Endothelial cell of umbilical vein (primary cell): Measurements from ENCODE around the gene RFX7. TPM values are rescaled to one million over a fixed set of nuclear protein-coding genes. Genes with fewer than 3 reads are reported as not detected.

Experiments
- BruUV-seq: library from RNA; stranded (reverse); fragments of 400-500 nt; replicated peaks from 2 replicates; lab custom pipeline; 2021; lab: Mats Ljungman, UMichigan
- CTCF ChIA-PET: fragments of 300-600, 350-600 bp; sonication (Branson Sonifier 250); formaldehyde crosslinking; loops from one replicate; lab custom pipeline; 2021; ENCODE audit warnings: antibody characterized with exemption, inconsistent platforms; lab: Charles Lee
- POLR2A ChIA-PET: fragments of 300-600, 350-600 bp; sonication (Branson Sonifier 250); formaldehyde crosslinking; loops from one replicate; lab custom pipeline; 2021; ENCODE audit warnings: antibody characterized with exemption, inconsistent platforms; lab: Charles Lee
- DNase-seq: peaks from one replicate; pipeline ENCODE4 v3.0.0-alpha.2; 2011; ENCODE audit warnings: low read depth, low spot score
- FAIRE-seq: peaks from 2 replicates; lab custom pipeline; 2011; peaks lifted over from hg19 to GRCh38; lab: Jason Lieb, UNC
- H2AFZ ChIP-seq: 2 replicates; pipeline ENCODE4 v1.6.0; 2012; ENCODE audit warnings: low read depth, low read length, control low read depth, inconsistent platforms
- H3K27ac ChIP-seq: 2 replicates; pipeline ENCODE4 v1.5.1; 2011; ENCODE audit warnings: low read depth, mild to moderate bottlenecking, control low read depth, low read length, moderate library complexity; ENCODE audit not compliant: insufficient read depth
- H3K27me3 ChIP-seq, 2 experiments: 2 replicates each; pipeline versions ENCODE4 v1.6.0 to v1.6.1; 2011; ENCODE audit warnings: low read length in 2 of 2, mixed read lengths in 1 of 2; ENCODE audit not compliant: control insufficient read depth in 2 of 2, insufficient read depth in 2 of 2
- H3K36me3 ChIP-seq, 2 experiments: 2 replicates in 1 of 2; 3 replicates in 1 of 2; pipeline ENCODE4 v1.5.1; 2011; ENCODE audit warnings: low read length in 2 of 2, mild to moderate bottlenecking in 1 of 2, moderate library complexity in 1 of 2; ENCODE audit not compliant: control insufficient read depth in 2 of 2, insufficient read depth in 2 of 2; ENCODE audit errors: extremely low read depth in 1 of 2
- H3K4me1 ChIP-seq: 3 replicates; pipeline ENCODE4 v1.5.1; 2011; ENCODE audit warnings: mild to moderate bottlenecking, low read length; ENCODE audit not compliant: control insufficient read depth, insufficient read depth; ENCODE audit errors: extremely low read depth
- H3K4me2 ChIP-seq: 2 replicates; pipeline ENCODE4 v1.6.1; 2011; ENCODE audit warnings: low read length, control low read depth, mixed read lengths; ENCODE audit not compliant: insufficient read depth
- H3K4me3 ChIP-seq, 3 experiments: fragments of 200-600 bp in 1 of 3; sonication (generic), shearing (Covaris generic) in 1 of 3; replicated peaks in 1 of 3; 2 replicates each; pipeline ENCODE4 v1.5.1; 2011 to 2016; ENCODE audit warnings: control low read depth in 3 of 3, low read length in 3 of 3, mild to moderate bottlenecking in 2 of 3, inconsistent platforms in 1 of 3, low read depth in 1 of 3, moderate library complexity in 1 of 3; ENCODE audit not compliant: insufficient read depth in 1 of 3
- H3K79me2 ChIP-seq: 2 replicates; pipeline ENCODE4 v1.6.0; 2012; ENCODE audit warnings: low read length, inconsistent platforms; ENCODE audit not compliant: control insufficient read depth, insufficient read depth
- H3K9ac ChIP-seq: replicated peaks from 2 replicates; pipeline ENCODE3; 2011; ENCODE audit warnings: low read length, control low read depth; ENCODE audit not compliant: insufficient read depth; ENCODE audit errors: extremely low read depth
- H3K9me1 ChIP-seq: replicated peaks from 3 replicates; pipeline ENCODE4 v1.6.0; 2011; ENCODE audit warnings: mild to moderate bottlenecking, low read length; ENCODE audit not compliant: control insufficient read depth, insufficient read depth; ENCODE audit errors: extremely low read depth
- H3K9me3 ChIP-seq: replicated peaks from 2 replicates; pipeline ENCODE4 v1.5.1; 2012; ENCODE audit warnings: low read length, inconsistent platforms; ENCODE audit not compliant: control insufficient read depth, insufficient read depth
- H4K20me1 ChIP-seq: replicated peaks from 2 replicates; pipeline ENCODE3; 2011; ENCODE audit warnings: mild to moderate bottlenecking, low read length; ENCODE audit not compliant: control insufficient read depth, insufficient read depth; ENCODE audit errors: extremely low read depth
- EZH2 ChIP-seq: IDR thresholded peaks from 2 replicates; pipeline ENCODE4 v1.6.1; 2012; ENCODE audit warnings: borderline replicate concordance, low read depth, mild to moderate bottlenecking, moderate library complexity, low read length, inconsistent platforms; ENCODE audit not compliant: severe bottlenecking
- FOS ChIP-seq: IDR thresholded peaks from 2 replicates; pipeline ENCODE4 v1.6.1; 2011; ENCODE audit warnings: mild to moderate bottlenecking, low read length, moderate library complexity, borderline replicate concordance; ENCODE audit not compliant: insufficient read depth
- GATA2 ChIP-seq: IDR thresholded peaks from 2 replicates; pipeline ENCODE4 v1.7.0; 2011; ENCODE audit warnings: low read depth, mild to moderate bottlenecking, moderate library complexity, mixed read lengths, low read length; ENCODE audit not compliant: insufficient read length, insufficient read depth
- JUN ChIP-seq: IDR thresholded peaks from 2 replicates; pipeline ENCODE4 v1.6.1; 2011; ENCODE audit warnings: borderline replicate concordance, low read depth; ENCODE audit not compliant: insufficient read length, insufficient read depth
- MYC ChIP-seq: IDR thresholded peaks from one replicate; pipeline ENCODE4 v1.6.1; 2011; ENCODE audit warnings: mild to moderate bottlenecking, low read depth, low read length
- POLR2A ChIP-seq: IDR thresholded peaks from 2 replicates; pipeline ENCODE4 v1.6.1; 2012; ENCODE audit warnings: low read depth, mild to moderate bottlenecking, control low read depth, low read length
- POLR2AphosphoS5 ChIP-seq: IDR thresholded peaks from 2 replicates; pipeline ENCODE4 v1.6.1; 2012; ENCODE audit warnings: low read depth, mild to moderate bottlenecking, control low read depth, low read length, moderate library complexity; ENCODE audit not compliant: insufficient read depth
- dilution Hi-C: fragments of 300-500 bp; cut with MboI; formaldehyde crosslinking; loops from one replicate; pipeline ENCODE4 v1.15.0; 2019; ENCODE audit warnings: low sequenced_read_pairs; ENCODE audit not compliant: extremely low pct_ligation_motif_present
- intact Hi-C: fragments of 100-400 bp; cut with micrococcal nuclease; formaldehyde crosslinking; loops from one replicate; pipeline ENCODE4 v1.10.0; 2022
- polyA plus RNA-seq, 4 experiments: library from polyadenylated mRNA; depleted of rRNA in 3 of 4; stranded (reverse) in 3 of 4; unstranded in 1 of 4; fragments of >200 nt; gene quantifications; 2 replicates each; pipeline versions ENCODE4 v1.2.1 to v1.2.3, GENCODE V29; 2011 to 2012; ENCODE audit warnings: missing spikeins in 1 of 4
- total RNA-seq: library from RNA; stranded (reverse); gene quantifications from 2 replicates; pipeline ENCODE4 v1.2.3, GENCODE V29; 2021
- TF ChIP-seq, protein P1 (sequence below): IDR thresholded peaks from 2 replicates; pipeline ENCODE4 v1.6.1; 2011; ENCODE audit not compliant: insufficient read depth, insufficient read length
- TF ChIP-seq, protein P2 (sequence below), 2 donors: IDR thresholded peaks; 1 replicate in 1 of 2; 2 replicates in 1 of 2; pipeline ENCODE4 v1.5.1; 2011; ENCODE audit warnings: low read length in 2 of 2, mild to moderate bottlenecking in 2 of 2, moderate library complexity in 2 of 2, control low read depth in 1 of 2, inconsistent platforms in 1 of 2, low read depth in 1 of 2; ENCODE audit not compliant: insufficient read depth in 1 of 2; ENCODE audit errors: extremely low read depth in 1 of 2

Gene RFX7
- total and polyA plus RNA-seq, 2 donors (not counting 3 experiments of a cell fraction or from before 2014, with no cell fraction given), result 6.3 to 23.0 TPM

DNA sequence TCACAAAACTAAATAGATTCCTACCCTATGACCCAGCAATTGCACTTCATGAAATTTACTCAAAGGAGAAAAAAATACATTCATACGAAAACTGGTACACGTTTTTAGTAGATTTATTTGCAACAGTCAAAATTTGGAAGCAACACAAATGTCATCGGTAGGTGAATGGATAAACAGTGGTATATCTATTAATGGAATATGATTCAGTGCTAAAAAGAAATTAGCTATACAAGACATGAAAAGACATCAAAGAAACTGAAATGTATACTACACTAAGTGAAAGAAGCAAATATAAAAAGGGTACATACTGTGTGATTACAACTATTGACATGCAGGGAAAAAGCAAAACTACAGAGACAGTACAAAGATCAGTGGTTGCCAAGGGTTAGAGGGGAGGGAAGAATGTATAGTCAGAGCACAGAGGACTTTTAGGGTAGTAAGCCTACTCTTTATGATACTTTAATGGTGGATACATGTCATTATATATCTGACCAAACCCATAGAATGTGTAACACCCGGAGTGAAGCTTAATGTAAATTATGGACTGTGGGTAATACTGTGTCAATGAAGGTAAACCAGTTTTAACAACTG, 31.6 kb downstream of the RFX7 start:
- CTCF ChIA-PET, result no interaction called here
- dilution Hi-C loops, result no loop called here
- FAIRE-seq (no peak), DNase-seq (no peak)
- H3K27me3 ChIP-seq, result no peaks in the 10 kb centered on the region
- peaks cover 61% of the 10 kb centered on the region for H3K79me2 ChIP-seq
- no peak overlapping the region for H3K27ac ChIP-seq
- H3K9me1 ChIP-seq, result peaks cover 3% of the 10 kb centered on the region
- H3K4me3 ChIP-seq, result no peak overlapping the region
- no peak overlapping the region for H2AFZ ChIP-seq
- H3K9ac ChIP-seq, result no peak overlapping the region
- H3K4me2 ChIP-seq, result no peak overlapping the region
- intact Hi-C loops, result no loop called here
- no peaks in the 10 kb centered on the region for H3K9me3 ChIP-seq
- no peaks in the 10 kb centered on the region for H3K36me3 ChIP-seq
- H3K4me1 ChIP-seq, result no peaks in the 10 kb centered on the region
- TF ChIP-seq POLR2AphosphoS5 (no peak), EZH2 (no peak), FOS (no peak), JUN (no peak), POLR2A (no peak), MYC (no peak), GATA2 (no peak)
- TF ChIP-seq, protein P1, sequence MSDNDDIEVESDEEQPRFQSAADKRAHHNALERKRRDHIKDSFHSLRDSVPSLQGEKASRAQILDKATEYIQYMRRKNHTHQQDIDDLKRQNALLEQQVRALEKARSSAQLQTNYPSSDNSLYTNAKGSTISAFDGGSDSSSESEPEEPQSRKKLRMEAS, result no peak
- TF ChIP-seq, protein P2, sequence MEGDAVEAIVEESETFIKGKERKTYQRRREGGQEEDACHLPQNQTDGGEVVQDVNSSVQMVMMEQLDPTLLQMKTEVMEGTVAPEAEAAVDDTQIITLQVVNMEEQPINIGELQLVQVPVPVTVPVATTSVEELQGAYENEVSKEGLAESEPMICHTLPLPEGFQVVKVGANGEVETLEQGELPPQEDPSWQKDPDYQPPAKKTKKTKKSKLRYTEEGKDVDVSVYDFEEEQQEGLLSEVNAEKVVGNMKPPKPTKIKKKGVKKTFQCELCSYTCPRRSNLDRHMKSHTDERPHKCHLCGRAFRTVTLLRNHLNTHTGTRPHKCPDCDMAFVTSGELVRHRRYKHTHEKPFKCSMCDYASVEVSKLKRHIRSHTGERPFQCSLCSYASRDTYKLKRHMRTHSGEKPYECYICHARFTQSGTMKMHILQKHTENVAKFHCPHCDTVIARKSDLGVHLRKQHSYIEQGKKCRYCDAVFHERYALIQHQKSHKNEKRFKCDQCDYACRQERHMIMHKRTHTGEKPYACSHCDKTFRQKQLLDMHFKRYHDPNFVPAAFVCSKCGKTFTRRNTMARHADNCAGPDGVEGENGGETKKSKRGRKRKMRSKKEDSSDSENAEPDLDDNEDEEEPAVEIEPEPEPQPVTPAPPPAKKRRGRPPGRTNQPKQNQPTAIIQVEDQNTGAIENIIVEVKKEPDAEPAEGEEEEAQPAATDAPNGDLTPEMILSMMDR (IDR thresholded peaks at IDR 0.05; ENCODE audit: extremely low read depth in 1 of 2, insufficient read depth in 1 of 2, low read depth in 1 of 2, low read length in 2 of 2), result no peak
- POLR2A ChIA-PET, result no interaction called here
- no TSS peak for BruUV-seq
- H4K20me1 ChIP-seq, result peaks cover 14% of the 10 kb centered on the region
